PC-3 (cell line): Measurements from ENCODE around the gene SCAF4.

ENCODE experiments used
- EZH2 ChIP-seq: fragments of 300-600 bp; sonication (generic); IDR thresholded peaks from one replicate; pipeline ENCODE4 v1.6.1; 2017; ENCODE audit warnings: antibody characterized with exemption, mild to moderate bottlenecking, low read length; ENCODE audit not compliant: unreplicated experiment
- EZH2phosphoT487 ChIP-seq: fragments of 300-600 bp; sonication (generic); IDR thresholded peaks from 2 replicates; pipeline ENCODE4 v1.6.1; 2018; ENCODE audit warnings: mild to moderate bottlenecking, antibody characterized with exemption, low read length, borderline replicate concordance
- TF ChIP-seq, protein P1 (sequence below): fragments of 300-600 bp; sonication (generic); conservative IDR thresholded peaks from 2 replicates; pipeline ENCODE4 v1.5.1; 2017; ENCODE audit warnings: antibody characterized with exemption, low read depth, mild to moderate bottlenecking, low read length

DNA sequence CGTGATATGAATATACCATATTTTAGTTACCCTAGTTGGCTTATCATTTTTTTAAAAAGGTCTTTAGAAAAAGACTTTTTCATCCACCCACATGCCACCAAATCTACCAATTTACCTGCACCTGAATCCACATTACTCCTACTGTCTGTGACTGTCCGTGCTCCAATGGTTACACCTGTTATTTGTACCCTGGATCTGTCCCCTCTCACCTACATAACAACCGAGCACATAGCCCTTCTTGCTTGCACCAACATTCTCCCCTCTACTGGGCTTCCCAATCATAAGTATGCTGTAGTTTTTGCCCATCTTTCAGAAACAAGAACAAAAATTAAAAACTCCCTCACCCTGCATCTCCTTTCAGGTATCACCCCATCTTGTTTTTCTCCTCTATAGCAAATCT is 54.9 kb downstream of the SCAF4 start:
- TF ChIP-seq, protein P1, sequence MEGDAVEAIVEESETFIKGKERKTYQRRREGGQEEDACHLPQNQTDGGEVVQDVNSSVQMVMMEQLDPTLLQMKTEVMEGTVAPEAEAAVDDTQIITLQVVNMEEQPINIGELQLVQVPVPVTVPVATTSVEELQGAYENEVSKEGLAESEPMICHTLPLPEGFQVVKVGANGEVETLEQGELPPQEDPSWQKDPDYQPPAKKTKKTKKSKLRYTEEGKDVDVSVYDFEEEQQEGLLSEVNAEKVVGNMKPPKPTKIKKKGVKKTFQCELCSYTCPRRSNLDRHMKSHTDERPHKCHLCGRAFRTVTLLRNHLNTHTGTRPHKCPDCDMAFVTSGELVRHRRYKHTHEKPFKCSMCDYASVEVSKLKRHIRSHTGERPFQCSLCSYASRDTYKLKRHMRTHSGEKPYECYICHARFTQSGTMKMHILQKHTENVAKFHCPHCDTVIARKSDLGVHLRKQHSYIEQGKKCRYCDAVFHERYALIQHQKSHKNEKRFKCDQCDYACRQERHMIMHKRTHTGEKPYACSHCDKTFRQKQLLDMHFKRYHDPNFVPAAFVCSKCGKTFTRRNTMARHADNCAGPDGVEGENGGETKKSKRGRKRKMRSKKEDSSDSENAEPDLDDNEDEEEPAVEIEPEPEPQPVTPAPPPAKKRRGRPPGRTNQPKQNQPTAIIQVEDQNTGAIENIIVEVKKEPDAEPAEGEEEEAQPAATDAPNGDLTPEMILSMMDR, result no peak
- TF ChIP-seq EZH2 (no peak), EZH2phosphoT487 (no peak)
